HepG2 (cell line): ENCODE measurements around the gene TMEM253. TPM values are rescaled to one million over a fixed set of nuclear protein-coding genes. Genes with fewer than 3 reads are reported as not detected.

Experiments used
- CTCF ChIP-seq: sonication (generic); formaldehyde crosslinking; IDR thresholded peaks from 2 replicates; pipeline ENCODE4 v1.5.0; 2020; ENCODE audit warnings: mild to moderate bottlenecking, missing genetic modification reagents, moderate library complexity
- GABPA ChIP-seq, 2 experiments: IDR thresholded peaks; 2 replicates each; pipeline ENCODE4 v1.6.1; 2011 to 2016; ENCODE audit warnings: low read depth in 2 of 2, low read length in 1 of 2, missing biosample characterization in 1 of 2, missing genetic modification characterization in 1 of 2
- GMEB1 ChIP-seq: sonication (generic); formaldehyde crosslinking; IDR thresholded peaks from 2 replicates; pipeline ENCODE4 v1.5.1; 2020; ENCODE audit warnings: missing genetic modification reagents, mild to moderate bottlenecking, borderline replicate concordance
- HBP1 ChIP-seq: IDR thresholded peaks from 2 replicates; pipeline ENCODE4 v1.6.1; 2016; ENCODE audit warnings: low read depth, control low read depth
- KMT2B ChIP-seq: IDR thresholded peaks from 2 replicates; pipeline ENCODE4 v1.6.1; 2016; ENCODE audit warnings: missing genetic modification reagents, missing compliant biosample characterization
- MTA1 ChIP-seq: sonication (generic); formaldehyde crosslinking; IDR thresholded peaks from 2 replicates; pipeline ENCODE4 v1.4.0; 2020; ENCODE audit warnings: missing genetic modification reagents, mild to moderate bottlenecking, borderline replicate concordance
- RBAK ChIP-seq: sonication (generic); formaldehyde crosslinking; IDR thresholded peaks from 2 replicates; pipeline ENCODE4 v1.5.1; 2020; ENCODE audit warnings: mild to moderate bottlenecking, missing genetic modification reagents
- SATB2 ChIP-seq: sonication (generic); formaldehyde crosslinking; IDR thresholded peaks from 2 replicates; pipeline ENCODE4 v1.5.0; 2020; ENCODE audit warnings: missing genetic modification reagents
- SMYD3 ChIP-seq: sonication (generic); formaldehyde crosslinking; IDR thresholded peaks from 2 replicates; pipeline ENCODE4 v1.8.1; 2023; ENCODE audit warnings: mild to moderate bottlenecking, missing genetic modification reagents
- SOX13 ChIP-seq, 3 experiments: fragments of 450-650 bp in 1 of 3; sonication (generic) in 1 of 3; formaldehyde crosslinking in 1 of 3; IDR thresholded peaks in 2 of 3; conservative IDR thresholded peaks in 1 of 3; 2 replicates each; pipeline versions ENCODE4 v1.5.0 to v1.6.1; 2016 to 2020; ENCODE audit warnings: antibody characterized with exemption in 1 of 3, mild to moderate bottlenecking in 1 of 3, missing compliant biosample characterization in 1 of 3, missing genetic modification reagents in 1 of 3, moderate library complexity in 1 of 3
- SP1 ChIP-seq, 2 experiments: fragments of 450-650 bp in 1 of 2; sonication (generic) in 1 of 2; formaldehyde crosslinking in 1 of 2; IDR thresholded peaks; 2 replicates each; pipeline versions ENCODE4 v1.4.0 to v1.6.1; 2016 to 2020; ENCODE audit warnings: missing genetic modification reagents in 1 of 2
- TFE3 ChIP-seq: IDR thresholded peaks from 2 replicates; pipeline ENCODE4 v1.6.1; 2016
- ZBTB21 ChIP-seq: sonication (generic); formaldehyde crosslinking; IDR thresholded peaks from 2 replicates; pipeline ENCODE4 v1.4.0; 2020; ENCODE audit warnings: missing genetic modification reagents
- ZBTB26 ChIP-seq: IDR thresholded peaks from 2 replicates; pipeline ENCODE4 v1.6.1; 2016; ENCODE audit warnings: missing compliant biosample characterization, missing genetic modification reagents, borderline replicate concordance
- ZNF12 ChIP-seq: sonication (generic); formaldehyde crosslinking; IDR thresholded peaks from 2 replicates; pipeline ENCODE4 v1.5.0; 2020; ENCODE audit warnings: missing genetic modification reagents
- ZNF256 ChIP-seq: sonication (generic); formaldehyde crosslinking; conservative IDR thresholded peaks from 2 replicates; pipeline ENCODE4 v1.4.0; 2020; ENCODE audit warnings: missing genetic modification reagents
- ZNF549 ChIP-seq: sonication (generic); formaldehyde crosslinking; IDR thresholded peaks from 2 replicates; pipeline ENCODE4 v1.5.0; 2020; ENCODE audit warnings: missing genetic modification reagents
- ZNF839 ChIP-seq: sonication (generic); formaldehyde crosslinking; IDR thresholded peaks from 2 replicates; pipeline ENCODE4 v1.4.0; 2020; ENCODE audit warnings: missing genetic modification reagents, mild to moderate bottlenecking, borderline replicate concordance
- ZSCAN20 ChIP-seq: sonication (generic); formaldehyde crosslinking; IDR thresholded peaks from 2 replicates; pipeline ENCODE4 v1.4.0; 2020; ENCODE audit warnings: missing genetic modification reagents, mild to moderate bottlenecking, borderline replicate concordance
- polyA plus RNA-seq, 8 experiments: library from polyadenylated mRNA; depleted of rRNA in 3 of 8; stranded (reverse) in 7 of 8; unstranded in 1 of 8; fragments of >200 nt; fragmentation: Illumina TruSeq in 4 of 8; extraction: Trizol in 4 of 8; gene quantifications; 2 replicates each; pipeline versions ENCODE4 v1.2.1 to v1.2.3, GENCODE V29; 2011 to 2016; ENCODE audit warnings: low read depth in 4 of 8, missing spikeins in 1 of 8, mixed read lengths in 1 of 8; ENCODE audit not compliant: insufficient read depth in 1 of 8
- total RNA-seq, 5 experiments: library from RNA; depleted of rRNA; stranded (reverse); fragments of >200 nt; fragmentation: Illumina TruSeq; extraction: Trizol; gene quantifications; 2 replicates each; pipeline ENCODE4 v1.2.3, GENCODE V29; 2016; ENCODE audit warnings: low read depth in 1 of 5

TMEM253 gene
- total and polyA plus RNA-seq, 2 of the 13 experiments (the other 11 are each of a cell fraction or from before 2014, with no cell fraction given): 0.29 to 0.45 TPM

- TF ChIP-seq SOX13 (IDR thresholded peaks at IDR 0.05): peak; percentile 15; the same call in 1 of the 2 replicates
- TF ChIP-seq SOX13 (CRISPR knock-in tag; conservative IDR thresholded peaks at IDR 0.05 in 1 of 2, IDR thresholded peaks at IDR 0.05 in 1 of 2): no peak
- TF ChIP-seq KMT2B (CRISPR knock-in tag): peak; percentile 23
- TF ChIP-seq SP1 (IDR thresholded peaks at IDR 0.05): no peak
- no peak for TF ChIP-seq SP1 (CRISPR knock-in tag; IDR thresholded peaks at IDR 0.05)
- TF ChIP-seq TFE3 (CRISPR knock-in tag): no peak
- TF ChIP-seq MTA1 (CRISPR knock-in tag): peak; percentile 86; the same call in 1 of the 2 replicates
- TF ChIP-seq ZNF12 (CRISPR knock-in tag): no peak
- no peak for TF ChIP-seq ZNF839
- TF ChIP-seq SMYD3: no peak
- TF ChIP-seq CTCF (CRISPR knock-in tag): peak; percentile 78
- no peak; the same call in 1 of the 2 replicates for TF ChIP-seq RBAK (CRISPR knock-in tag)
- no peak for TF ChIP-seq SATB2 (CRISPR knock-in tag)
- no peak for TF ChIP-seq GMEB1 (CRISPR knock-in tag)
- TF ChIP-seq ZNF256 (CRISPR knock-in tag): 0 out of 2 replicates have a peak, but pooled peaks have one; percentile 59
- TF ChIP-seq ZNF549: 0 out of 2 replicates have a peak, but pooled peaks have one; percentile 53
- TF ChIP-seq HBP1 (CRISPR knock-in tag): no peak
- TF ChIP-seq ZBTB21 (CRISPR knock-in tag): no peak
- no peak for TF ChIP-seq ZBTB26 (CRISPR knock-in tag)
- peak; percentile 65; the same call in 1 of the 2 replicates for TF ChIP-seq ZSCAN20
- no peak for TF ChIP-seq GABPA (IDR thresholded peaks at IDR 0.05; ENCODE audit: low read depth, low read length)
- TF ChIP-seq GABPA (CRISPR knock-in tag; IDR thresholded peaks at IDR 0.05; ENCODE audit: low read depth): no peak
These were observed 30.1 kb upstream of the TMEM253 start (continued) for GRCh38 chr14:21070610-21071224.
